Right lobe of liver (tissue), 6 donors: ENCODE results near the gene VAMP8. TPM values are rescaled to one million over a fixed set of nuclear protein-coding genes. Genes with fewer than 3 reads are reported as not detected.
"Not testable (repeated sequence)": the region's sequence is repeated elsewhere in the genome, so short reads cannot be mapped to it uniquely, and the experiment has no call there.

ENCODE experiments used
- ATAC-seq, 4 donors: fragments of 200-7000 bp; cut with Tn5 transposase; one replicate each; pipeline ENCODE4 v1.9.1; 2020; ENCODE audit warnings: mild to moderate bottlenecking in 4 of 4, moderate library complexity in 4 of 4
- DNase-seq, 3 donors: peaks; one replicate each; pipeline ENCODE4 v3.0.0-alpha.2; 2020
- H3K27ac ChIP-seq, 3 donors: fragments of 200-600 bp; one replicate each; pipeline ENCODE4 v1.8.0; 2022
- H3K27me3 ChIP-seq, 2 donors: fragments of 200-600 bp; one replicate each; pipeline ENCODE4 v1.8.0; 2022
- H3K36me3 ChIP-seq, 4 donors: fragments of 200-600 bp; sonication (generic) in 1 of 4; one replicate each; pipeline versions ENCODE4 v1.5.1 to v1.8.0; 2017 to 2022; ENCODE audit warnings: control low read depth in 1 of 4
- H3K4me1 ChIP-seq, 4 donors: fragments of 200-600 bp; sonication (generic) in 1 of 4; one replicate each; pipeline versions ENCODE4 v1.5.1 to v1.8.0; 2017 to 2022; ENCODE audit warnings: control low read depth in 1 of 4
- H3K4me3 ChIP-seq, 3 donors: fragments of 200-600 bp; one replicate each; pipeline ENCODE4 v1.8.0; 2022
- H3K9me3 ChIP-seq, 4 donors: fragments of 200-600 bp; sonication (generic) in 1 of 4; one replicate each; pipeline versions ENCODE4 v1.5.1 to v1.8.0; 2017 to 2022; ENCODE audit warnings: control low read depth in 1 of 4
- CTCF ChIP-seq, 4 donors: fragments of 200-600 bp in 3 of 4; fragments of 450-650 bp in 1 of 4; IDR thresholded peaks; one replicate each; pipeline versions ENCODE4 v1.5.1 to v1.8.0; 2016 to 2022; ENCODE audit warnings: antibody characterized with exemption in 4 of 4, mild to moderate bottlenecking in 2 of 4
- POLR2A ChIP-seq: fragments of 450-650 bp; IDR thresholded peaks from one replicate; pipeline ENCODE4 v1.6.1; 2017; ENCODE audit warnings: antibody characterized with exemption, mild to moderate bottlenecking
- WGBS: methylation state at CpG from one replicate; pipeline ENCODE4 v1.1.6; 2018; ENCODE audit warnings: low coverage, low lambda C conversion rate; ENCODE audit not compliant: insufficient coverage; ENCODE audit errors: missing lambda C conversion rate; 5-methylcytosine and 5-hydroxymethylcytosine counted together
- intact Hi-C, 2 donors: fragments of 100-400 bp; cut with DNase I; formaldehyde crosslinking; loops; one replicate each; pipeline versions ENCODE4 v1.11.2 to v1.14.1; 2022
- total RNA-seq, 6 experiments: library from RNA; depleted of rRNA in 2 of 6; stranded (reverse); fragments of >200 nt in 2 of 6; fragmentation: NEBNext Ultra II Directional in 3 of 6; extraction: Animal tissue kit (Norgen Biotek cat#: 25700) in 3 of 6; gene quantifications; one replicate each; pipeline versions ENCODE4 v1.1.0 to v1.2.4, GENCODE V29; 2016 to 2023
- donor health status: DM: no; HTN: yes; CAD: no.
- donor health status: DM: no; HTN: no; CAD: no.
- donor health status: DM: no; HTN: no; CAD: no.
- donor health status: DM: no; HTN: yes; CAD: no.
- donor health status: DM: no; HTN: yes; CAD: no.

The VAMP8 gene
- total RNA-seq, 6 experiments from 2014 or later: 59.5 to 107 (median 74.5) TPM

GRCh38 chr2:85611217-85611704 lies 33.9 kb downstream of the VAMP8 start:
- DNase-seq: no peak
- intact Hi-C loops: no loop called here
- TF ChIP-seq CTCF (IDR thresholded peaks at IDR 0.05): no peak
- no peak for TF ChIP-seq POLR2A
- Histone ChIP-seq H3K27me3 (no peaks in the 10 kb centered on the region), H3K4me3 (peak overlapping the region; percentile 88 to 99 (median 93)), H3K4me1 (peaks cover 0 to 27% (median 0%) of the 10 kb centered on the region in 4 donors), H3K9me3 (no peaks in the 10 kb centered on the region), H3K27ac (peak overlapping the region; percentile 16 to 70 (median 56)), H3K36me3 (peaks cover 0 to 12% (median 2%) of the 10 kb centered on the region in 4 donors)
- ATAC-seq: peak in 1 of 4 donors; percentile 10
- 5% methylated on average over 22 of the region's 24 CpGs for WGBS

- Histone ChIP-seq H3K27me3 (no peaks in the 10 kb centered on the region), H3K4me1 (peaks cover 0 to 29% (median under 1%) of the 10 kb centered on the region in 4 donors), H3K4me3 (peak within 1 kb of the TSS; percentile 88 to 99 (median 93)), H3K36me3 (peaks cover 0 to 12% (median 2%) of the 10 kb centered on the region in 4 donors), H3K27ac (peak within 1 kb of the TSS; percentile 16 to 70 (median 56)), H3K9me3 (no peaks in the 10 kb centered on the region)
- intact Hi-C loops: no loop called here
- ATAC-seq (peak; percentile 83 to 90 (median 84)), DNase-seq (peak; percentile 94 to 95 (median 94))
- 7% methylated on average over 32 of the region's 73 CpGs for WGBS
- no peak for TF ChIP-seq CTCF (IDR thresholded peaks at IDR 0.05)
- TF ChIP-seq POLR2A: peak; percentile 66
Measured at GRCh38 chr2:85611705-85612587, 34.6 kb downstream of the VAMP8 start, which contains the start of gene C2orf68. Gene C2orf68 (minus strand): TSS chr2:85612066. CDS start chr2:85611984, 82 bp downstream.

GRCh38 chr2:85613717-85614515 lies 36.5 kb downstream of the VAMP8 start:
- Histone ChIP-seq H3K27me3 (no peaks in the 10 kb centered on the region), H3K4me3 (no peak overlapping the region), H3K36me3 (peaks cover 0 to 5% (median 1%) of the 10 kb centered on the region in 4 donors), H3K9me3 (no peaks in the 10 kb centered on the region), H3K4me1 (peaks cover 0 to 31% (median 5%) of the 10 kb centered on the region in 4 donors), H3K27ac (no peak overlapping the region)
- WGBS: 75% methylated on average over 10 of the region's 10 CpGs
- TF ChIP-seq POLR2A: no peak
- no peak for TF ChIP-seq CTCF (IDR thresholded peaks at IDR 0.05)
- ATAC-seq (no peak), DNase-seq (no peak)
- intact Hi-C loops: no loop called here

- H3K4me1 ChIP-seq: peaks cover 0 to 31% (median 5%) of the 10 kb centered on the region in 4 donors
- intact Hi-C loops, DNase-seq, ATAC-seq, H3K4me3 ChIP-seq, H3K9me3 ChIP-seq, H3K36me3 ChIP-seq, H3K27me3 ChIP-seq, H3K27ac ChIP-seq: not testable (repeated sequence)
- WGBS: 92% methylated on average over 2 of the region's 7 CpGs
Measured at GRCh38 chr2:85614757-85615156, 37.4 kb downstream of the VAMP8 start.
